ENCODE results near the gene GREB1.

The GREB1 gene

DNA sequence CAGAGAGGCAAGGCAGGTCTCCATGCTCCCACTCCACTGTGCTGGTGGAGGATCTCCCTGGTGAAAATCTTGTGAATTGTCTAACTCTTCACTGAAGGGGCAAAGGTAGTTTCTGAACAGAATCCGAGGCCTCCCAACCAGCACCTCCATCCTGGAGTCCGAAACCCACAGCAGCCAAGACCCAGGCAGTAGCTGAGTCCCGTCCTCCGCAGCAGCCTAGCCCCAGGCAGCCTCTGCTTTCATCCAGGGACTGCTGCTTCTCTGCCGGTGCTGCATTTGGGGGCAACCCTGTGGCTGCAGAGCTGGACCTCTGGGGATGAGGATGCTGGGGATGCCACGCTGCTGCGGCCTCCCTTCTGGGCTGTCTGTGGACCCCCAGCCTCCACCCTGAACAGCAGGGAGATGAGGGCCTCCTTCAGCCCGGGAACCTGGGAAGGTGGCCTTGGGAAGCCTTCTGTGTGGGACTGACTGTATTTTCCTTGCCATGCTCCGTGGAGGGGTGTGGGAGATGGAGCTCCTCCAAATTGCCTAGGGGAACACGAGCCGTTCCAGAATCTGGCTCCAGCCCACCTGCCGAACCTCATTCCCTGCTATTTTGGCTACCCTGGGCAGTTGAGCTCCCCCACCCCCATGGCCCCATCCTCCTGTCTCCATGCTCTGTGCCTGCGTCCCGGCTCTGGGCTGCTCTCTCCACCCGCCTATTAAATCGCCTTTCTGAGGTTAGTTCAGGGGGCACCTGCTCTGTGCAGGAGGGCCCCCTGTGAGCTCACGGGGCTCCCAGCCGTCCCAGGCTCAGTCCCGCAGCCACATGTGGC lies 48.2 kb downstream of the GREB1 start:
- peaks cover 16% of the 10 kb centered on the region for H3K4me1 ChIP-seq (ENCODE audit: control insufficient read depth, insufficient read depth, low read length)
- H3K27me3 ChIP-seq (ENCODE audit: control insufficient read depth, insufficient read depth, low read length): no peaks in the 10 kb centered on the region
- no peak overlapping the region for H3K4me3 ChIP-seq (ENCODE audit: low read length)
- H3K9ac ChIP-seq (ENCODE audit: low read length): no peak overlapping the region
- H3K9me3 ChIP-seq (ENCODE audit: control insufficient read depth, low read length): no peaks in the 10 kb centered on the region
- no peaks in the 10 kb centered on the region for H3K36me3 ChIP-seq (ENCODE audit: control insufficient read depth, insufficient read depth, low read length)

- Histone ChIP-seq H3K9ac (ENCODE audit: low read length) (no peak overlapping the region), H3K36me3 (ENCODE audit: control insufficient read depth, insufficient read depth, low read length) (no peaks in the 10 kb centered on the region), H3K9me3 (ENCODE audit: control insufficient read depth, low read length) (no peaks in the 10 kb centered on the region), H3K4me1 (ENCODE audit: control insufficient read depth, insufficient read depth, low read length) (peaks cover 16% of the 10 kb centered on the region), H3K27me3 (ENCODE audit: control insufficient read depth, insufficient read depth, low read length) (no peaks in the 10 kb centered on the region), H3K4me3 (ENCODE audit: low read length) (no peak overlapping the region)
These were observed 48.7 kb downstream of the GREB1 start for GRCh38 chr2:11582612-11582861.

GRCh38 chr2:11582862-11583752 lies 49.3 kb downstream of the GREB1 start:
- Histone ChIP-seq H3K27me3 (ENCODE audit: control insufficient read depth, insufficient read depth, low read length) (no peaks in the 10 kb centered on the region), H3K4me1 (ENCODE audit: control insufficient read depth, insufficient read depth, low read length) (peaks cover 16% of the 10 kb centered on the region), H3K36me3 (ENCODE audit: control insufficient read depth, insufficient read depth, low read length) (no peaks in the 10 kb centered on the region), H3K4me3 (ENCODE audit: low read length) (no peak overlapping the region), H3K9me3 (ENCODE audit: control insufficient read depth, low read length) (no peaks in the 10 kb centered on the region), H3K9ac (ENCODE audit: low read length) (no peak overlapping the region)

- H3K4me3 ChIP-seq (ENCODE audit: low read length): no peak overlapping the region
- no peaks in the 10 kb centered on the region for H3K9me3 ChIP-seq (ENCODE audit: control insufficient read depth, low read length)
- no peak overlapping the region for H3K9ac ChIP-seq (ENCODE audit: low read length)
- peaks cover 16% of the 10 kb centered on the region for H3K4me1 ChIP-seq (ENCODE audit: control insufficient read depth, insufficient read depth, low read length)
- H3K27me3 ChIP-seq (ENCODE audit: control insufficient read depth, insufficient read depth, low read length): no peaks in the 10 kb centered on the region
- H3K36me3 ChIP-seq (ENCODE audit: control insufficient read depth, insufficient read depth, low read length): no peaks in the 10 kb centered on the region
These were observed 50.1 kb downstream of the GREB1 start for GRCh38 chr2:11583840-11584524.

DNA sequence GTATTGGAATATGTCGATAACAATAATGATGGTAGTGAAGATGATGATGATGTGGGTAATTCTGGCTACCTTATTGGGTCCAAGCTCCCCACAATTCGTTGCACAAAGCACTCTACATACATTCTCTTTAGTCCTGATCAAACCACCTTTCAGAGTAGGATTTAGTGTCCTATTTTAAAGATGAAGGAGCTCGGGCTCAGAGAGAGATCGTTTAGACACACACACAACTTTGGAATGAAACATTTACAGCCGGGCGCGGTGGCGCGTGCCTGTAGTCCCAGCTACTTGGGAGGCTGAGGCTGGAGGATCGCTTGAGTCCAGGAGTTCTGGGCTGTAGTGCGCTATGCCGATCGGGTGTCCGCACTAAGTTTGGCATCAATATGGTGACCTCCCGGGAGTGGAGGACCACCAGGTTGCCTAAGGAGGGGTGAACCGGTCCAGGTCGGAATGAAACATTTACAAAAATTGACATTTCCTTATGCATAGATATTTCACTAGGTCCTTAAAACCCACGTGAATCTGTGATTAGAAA lies 50.7 kb downstream of the GREB1 start:
- H3K4me1 ChIP-seq (ENCODE audit: control insufficient read depth, insufficient read depth, low read length): peaks cover 16% of the 10 kb centered on the region
- H3K36me3 ChIP-seq (ENCODE audit: control insufficient read depth, insufficient read depth, low read length): no peaks in the 10 kb centered on the region
- no peak overlapping the region for H3K4me3 ChIP-seq (ENCODE audit: low read length)
- H3K9me3 ChIP-seq (ENCODE audit: control insufficient read depth, low read length): no peaks in the 10 kb centered on the region
- H3K9ac ChIP-seq (ENCODE audit: low read length): no peak overlapping the region
- H3K27me3 ChIP-seq (ENCODE audit: control insufficient read depth, insufficient read depth, low read length): no peaks in the 10 kb centered on the region

GRCh38 chr2:11585071-11585470 lies 51.2 kb downstream of the GREB1 start:
- peaks cover 16% of the 10 kb centered on the region for H3K4me1 ChIP-seq (ENCODE audit: control insufficient read depth, insufficient read depth, low read length)
- H3K9ac ChIP-seq (ENCODE audit: low read length): no peak overlapping the region
- no peaks in the 10 kb centered on the region for H3K9me3 ChIP-seq (ENCODE audit: control insufficient read depth, low read length)
- H3K4me3 ChIP-seq (ENCODE audit: low read length): no peak overlapping the region
- H3K36me3 ChIP-seq (ENCODE audit: control insufficient read depth, insufficient read depth, low read length): no peaks in the 10 kb centered on the region
- no peaks in the 10 kb centered on the region for H3K27me3 ChIP-seq (ENCODE audit: control insufficient read depth, insufficient read depth, low read length)

GRCh38 chr2:11588228-11589110 lies 54.6 kb downstream of the GREB1 start:
- no peak overlapping the region for H3K4me3 ChIP-seq (ENCODE audit: low read length)
- H3K9me3 ChIP-seq (ENCODE audit: control insufficient read depth, low read length): no peaks in the 10 kb centered on the region
- H3K4me1 ChIP-seq (ENCODE audit: control insufficient read depth, insufficient read depth, low read length): peaks cover 5% of the 10 kb centered on the region
- no peaks in the 10 kb centered on the region for H3K36me3 ChIP-seq (ENCODE audit: control insufficient read depth, insufficient read depth, low read length)
- no peaks in the 10 kb centered on the region for H3K27me3 ChIP-seq (ENCODE audit: control insufficient read depth, insufficient read depth, low read length)
- no peak overlapping the region for H3K9ac ChIP-seq (ENCODE audit: low read length)

- Histone ChIP-seq H3K4me1 (ENCODE audit: control insufficient read depth, insufficient read depth, low read length) (no peaks in the 10 kb centered on the region), H3K9ac (ENCODE audit: low read length) (no peak overlapping the region), H3K9me3 (ENCODE audit: control insufficient read depth, low read length) (no peaks in the 10 kb centered on the region), H3K36me3 (ENCODE audit: control insufficient read depth, insufficient read depth, low read length) (no peaks in the 10 kb centered on the region), H3K4me3 (ENCODE audit: low read length) (no peak overlapping the region), H3K27me3 (ENCODE audit: control insufficient read depth, insufficient read depth, low read length) (no peaks in the 10 kb centered on the region)
These were observed 55.6 kb downstream of the GREB1 start for GRCh38 chr2:11589316-11589940.

DNA sequence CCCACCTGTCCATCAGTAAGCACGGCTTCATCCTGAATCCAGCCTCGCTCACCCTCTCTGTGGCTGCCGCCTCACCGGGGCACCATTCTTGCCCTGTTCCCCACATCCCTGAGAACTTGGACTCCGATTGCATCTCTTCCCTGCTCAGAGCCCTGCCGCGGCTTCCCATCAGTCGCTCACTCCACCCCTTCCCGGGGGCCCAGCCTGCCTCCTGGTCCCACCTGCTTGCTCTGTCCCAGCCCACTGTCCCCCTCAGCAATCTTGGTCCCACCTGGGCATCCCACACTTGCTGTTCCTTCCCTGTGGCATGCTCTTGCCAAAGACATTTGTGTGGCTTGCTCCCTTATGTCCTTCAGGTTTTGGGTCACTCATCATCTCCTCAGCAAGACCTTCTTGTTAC lies 56.3 kb downstream of the GREB1 start:
- Histone ChIP-seq H3K36me3 (ENCODE audit: control insufficient read depth, insufficient read depth, low read length) (no peaks in the 10 kb centered on the region), H3K9me3 (ENCODE audit: control insufficient read depth, low read length) (no peaks in the 10 kb centered on the region), H3K9ac (ENCODE audit: low read length) (no peak overlapping the region), H3K4me1 (ENCODE audit: control insufficient read depth, insufficient read depth, low read length) (no peaks in the 10 kb centered on the region), H3K27me3 (ENCODE audit: control insufficient read depth, insufficient read depth, low read length) (no peaks in the 10 kb centered on the region), H3K4me3 (ENCODE audit: low read length) (no peak overlapping the region)

- H3K4me1 ChIP-seq (ENCODE audit: control insufficient read depth, insufficient read depth, low read length): no peaks in the 10 kb centered on the region
- no peak overlapping the region for H3K4me3 ChIP-seq (ENCODE audit: low read length)
- H3K36me3 ChIP-seq (ENCODE audit: control insufficient read depth, insufficient read depth, low read length): no peaks in the 10 kb centered on the region
- no peaks in the 10 kb centered on the region for H3K9me3 ChIP-seq (ENCODE audit: control insufficient read depth, low read length)
- no peaks in the 10 kb centered on the region for H3K27me3 ChIP-seq (ENCODE audit: control insufficient read depth, insufficient read depth, low read length)
- H3K9ac ChIP-seq (ENCODE audit: low read length): no peak overlapping the region
These were observed 57.2 kb downstream of the GREB1 start for GRCh38 chr2:11591091-11591490.

Data from mucosa of stomach (tissue), 1 donor.